ENCODE data around the gene LRRC15.

DNA sequence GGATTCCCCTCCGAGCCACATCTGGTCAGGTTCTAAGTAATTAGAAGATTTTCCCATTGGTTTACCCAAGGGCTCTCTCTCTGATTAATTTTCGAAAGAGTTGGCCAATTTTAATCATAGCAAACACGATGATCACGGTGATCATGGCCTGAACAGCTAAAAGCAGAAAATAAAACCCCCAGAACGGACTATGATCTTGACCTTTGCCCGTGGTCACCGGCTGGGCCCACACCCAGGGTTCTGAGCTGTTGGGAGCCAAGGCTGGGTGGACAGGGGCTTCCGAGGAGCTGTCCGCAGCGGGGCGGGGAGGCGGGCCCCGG is 27.0 kb upstream of the LRRC15 start:
- TF ChIP-seq, protein P1, sequence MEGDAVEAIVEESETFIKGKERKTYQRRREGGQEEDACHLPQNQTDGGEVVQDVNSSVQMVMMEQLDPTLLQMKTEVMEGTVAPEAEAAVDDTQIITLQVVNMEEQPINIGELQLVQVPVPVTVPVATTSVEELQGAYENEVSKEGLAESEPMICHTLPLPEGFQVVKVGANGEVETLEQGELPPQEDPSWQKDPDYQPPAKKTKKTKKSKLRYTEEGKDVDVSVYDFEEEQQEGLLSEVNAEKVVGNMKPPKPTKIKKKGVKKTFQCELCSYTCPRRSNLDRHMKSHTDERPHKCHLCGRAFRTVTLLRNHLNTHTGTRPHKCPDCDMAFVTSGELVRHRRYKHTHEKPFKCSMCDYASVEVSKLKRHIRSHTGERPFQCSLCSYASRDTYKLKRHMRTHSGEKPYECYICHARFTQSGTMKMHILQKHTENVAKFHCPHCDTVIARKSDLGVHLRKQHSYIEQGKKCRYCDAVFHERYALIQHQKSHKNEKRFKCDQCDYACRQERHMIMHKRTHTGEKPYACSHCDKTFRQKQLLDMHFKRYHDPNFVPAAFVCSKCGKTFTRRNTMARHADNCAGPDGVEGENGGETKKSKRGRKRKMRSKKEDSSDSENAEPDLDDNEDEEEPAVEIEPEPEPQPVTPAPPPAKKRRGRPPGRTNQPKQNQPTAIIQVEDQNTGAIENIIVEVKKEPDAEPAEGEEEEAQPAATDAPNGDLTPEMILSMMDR (IDR thresholded peaks at IDR 0.05; ENCODE audit: insufficient read depth, low read length, poor library complexity, severe bottlenecking) = no peak
- no peak for TF ChIP-seq EZH2phosphoT487 (conservative IDR thresholded peaks at IDR 0.05; ENCODE audit: low read length)
